OCI-LY1 (cell line): ENCODE data around the gene ZBTB24.

ENCODE experiments used
- H2AFZ ChIP-seq: fragments of 200-600 bp; sonication (generic), shearing (Covaris generic); 2 replicates; pipeline ENCODE4 v1.6.0; 2014; ENCODE audit warnings: antibody characterized with exemption, mild to moderate bottlenecking, low read length
- H3F3A ChIP-seq: fragments of 200-600 bp; sonication (generic), shearing (Covaris generic); 2 replicates; pipeline ENCODE4 v1.6.0; 2014; ENCODE audit warnings: mild to moderate bottlenecking, antibody characterized with exemption, low read length, moderate library complexity; ENCODE audit not compliant: insufficient read depth
- H3K27ac ChIP-seq: fragments of 200-600 bp; sonication (generic); 2 replicates; pipeline ENCODE4 v1.5.1; 2014; ENCODE audit warnings: low read length, mixed run types, mild to moderate bottlenecking, low read depth; ENCODE audit not compliant: poor library complexity, severe bottlenecking
- H3K27me3 ChIP-seq: fragments of 200-600 bp; sonication (generic); 2 replicates; pipeline ENCODE4 v1.6.0; 2014; ENCODE audit warnings: antibody characterized with exemption, mild to moderate bottlenecking, low read length, moderate library complexity; ENCODE audit not compliant: insufficient read depth
- H3K36me3 ChIP-seq: fragments of 200-600 bp; sonication (generic); 2 replicates; pipeline ENCODE4 v1.6.1; 2014; ENCODE audit warnings: mild to moderate bottlenecking, antibody characterized with exemption, low read length, moderate library complexity, mixed read lengths; ENCODE audit not compliant: insufficient read depth
- H3K4me1 ChIP-seq: fragments of 200-600 bp; sonication (generic); 2 replicates; pipeline ENCODE4 v1.5.1; 2014; ENCODE audit warnings: mild to moderate bottlenecking, low read length, moderate library complexity; ENCODE audit not compliant: insufficient read depth, severe bottlenecking
- H3K4me2 ChIP-seq: fragments of 200-600 bp; sonication (generic), shearing (Covaris generic); 2 replicates; pipeline ENCODE4 v1.6.1; 2014; ENCODE audit warnings: low read length
- H3K4me3 ChIP-seq: fragments of 200-600 bp; sonication (generic); 2 replicates; pipeline ENCODE4 v1.5.1; 2014; ENCODE audit warnings: low read length, low read depth, mild to moderate bottlenecking, mixed read lengths; ENCODE audit not compliant: poor library complexity, severe bottlenecking
- H3K79me2 ChIP-seq: fragments of 200-600 bp; shearing (Covaris generic); 2 replicates; pipeline ENCODE4 v1.6.1; 2016; ENCODE audit warnings: mixed run types, low read length, mixed read lengths; ENCODE audit not compliant: insufficient read depth
- H3K9ac ChIP-seq: fragments of 200-600 bp; sonication (generic), shearing (Covaris generic); 2 replicates; pipeline ENCODE4 v1.6.1; 2014; ENCODE audit warnings: mild to moderate bottlenecking, low read length, mixed read lengths
- H3K9me2 ChIP-seq: fragments of 200-600 bp; sonication (generic), shearing (Covaris generic); 2 replicates; pipeline ENCODE4 v1.6.1; 2014; ENCODE audit warnings: low read depth, mild to moderate bottlenecking, low read length, mixed read lengths
- H3K9me3 ChIP-seq: fragments of 200-600 bp; shearing (Covaris generic); 2 replicates; pipeline ENCODE4 v1.6.1; 2014; ENCODE audit warnings: low read length, mixed read lengths
- H4K20me1 ChIP-seq: fragments of 200-600 bp; sonication (generic), shearing (Covaris generic); 2 replicates; pipeline ENCODE4 v1.6.0; 2016; ENCODE audit warnings: mild to moderate bottlenecking, low read length; ENCODE audit not compliant: insufficient read depth
- EZH2 ChIP-seq: fragments of 200-600 bp; sonication (generic), shearing (Covaris generic); IDR thresholded peaks from 2 replicates; pipeline ENCODE4 v1.8.0; 2017; ENCODE audit warnings: borderline replicate concordance, mixed run types, mild to moderate bottlenecking, antibody characterized with exemption, low read length, moderate library complexity, mixed read lengths
- TF ChIP-seq, protein P1 (sequence below): fragments of 200-600 bp; sonication (generic), shearing (Covaris generic); IDR thresholded peaks from 2 replicates; pipeline ENCODE4 v1.5.1; 2017; ENCODE audit warnings: mild to moderate bottlenecking, antibody characterized with exemption, low read length, moderate library complexity, mixed read lengths

The ZBTB24 gene

DNA sequence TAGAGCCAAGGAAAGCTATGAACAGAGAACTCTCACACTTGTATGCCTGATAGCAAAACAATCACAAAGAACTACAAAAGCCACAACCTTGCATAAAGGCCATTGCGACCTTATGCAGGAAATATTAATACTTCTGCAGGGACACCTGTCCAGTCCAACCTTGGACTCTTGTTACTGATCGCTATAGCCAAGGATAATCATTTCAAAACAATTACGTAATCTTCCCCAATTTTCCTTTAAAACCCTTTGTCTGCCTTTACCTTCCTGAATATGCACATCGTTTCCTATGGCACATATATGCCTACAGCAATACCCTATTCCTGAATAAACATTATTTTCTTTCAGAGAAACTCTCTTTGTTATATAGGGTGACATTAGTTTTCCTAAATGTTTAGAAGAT, 65.4 kb downstream of the ZBTB24 start:
- Histone ChIP-seq H4K20me1 (no peaks in the 10 kb centered on the region), H3K9me3 (no peaks in the 10 kb centered on the region), H3K27ac (no peak overlapping the region), H3K9ac (no peak overlapping the region), H3K4me3 (no peak overlapping the region), H3K36me3 (no peaks in the 10 kb centered on the region), H3K9me2 (no peaks in the 10 kb centered on the region), H3K27me3 (no peaks in the 10 kb centered on the region), H3K79me2 (no peaks in the 10 kb centered on the region), H3K4me1 (no peaks in the 10 kb centered on the region), H3K4me2 (no peak overlapping the region), H2AFZ (no peak overlapping the region), H3F3A (no peaks in the 10 kb centered on the region)
- no peak for TF ChIP-seq EZH2
- TF ChIP-seq, protein P1, sequence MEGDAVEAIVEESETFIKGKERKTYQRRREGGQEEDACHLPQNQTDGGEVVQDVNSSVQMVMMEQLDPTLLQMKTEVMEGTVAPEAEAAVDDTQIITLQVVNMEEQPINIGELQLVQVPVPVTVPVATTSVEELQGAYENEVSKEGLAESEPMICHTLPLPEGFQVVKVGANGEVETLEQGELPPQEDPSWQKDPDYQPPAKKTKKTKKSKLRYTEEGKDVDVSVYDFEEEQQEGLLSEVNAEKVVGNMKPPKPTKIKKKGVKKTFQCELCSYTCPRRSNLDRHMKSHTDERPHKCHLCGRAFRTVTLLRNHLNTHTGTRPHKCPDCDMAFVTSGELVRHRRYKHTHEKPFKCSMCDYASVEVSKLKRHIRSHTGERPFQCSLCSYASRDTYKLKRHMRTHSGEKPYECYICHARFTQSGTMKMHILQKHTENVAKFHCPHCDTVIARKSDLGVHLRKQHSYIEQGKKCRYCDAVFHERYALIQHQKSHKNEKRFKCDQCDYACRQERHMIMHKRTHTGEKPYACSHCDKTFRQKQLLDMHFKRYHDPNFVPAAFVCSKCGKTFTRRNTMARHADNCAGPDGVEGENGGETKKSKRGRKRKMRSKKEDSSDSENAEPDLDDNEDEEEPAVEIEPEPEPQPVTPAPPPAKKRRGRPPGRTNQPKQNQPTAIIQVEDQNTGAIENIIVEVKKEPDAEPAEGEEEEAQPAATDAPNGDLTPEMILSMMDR, result no peak
